Vagina (tissue), 2 donors: ENCODE results near the gene DKK3. TPM values are rescaled to one million over a fixed set of nuclear protein-coding genes. Genes with fewer than 3 reads are reported as not detected.

Source experiments
- DNase-seq, 2 donors: peaks; one replicate each; pipeline ENCODE4 v3.0.0-alpha.2; 2017; ENCODE audit errors: extremely low spot score in 2 of 2
- H3K27ac ChIP-seq: fragments of 200-600 bp; sonication (generic); one replicate; pipeline ENCODE4 v1.5.1; 2019
- H3K27me3 ChIP-seq: fragments of 200-600 bp; sonication (generic); one replicate; pipeline ENCODE4 v1.5.1; 2019
- H3K36me3 ChIP-seq, 2 donors: fragments of 200-600 bp; sonication (generic); one replicate each; pipeline ENCODE4 v1.5.1; 2017 to 2019
- H3K4me1 ChIP-seq: fragments of 200-600 bp; sonication (generic); one replicate; pipeline ENCODE4 v1.5.1; 2019
- H3K4me3 ChIP-seq, 2 donors: fragments of 200-600 bp; sonication (generic); 1 replicate in 1 of 2; 2 replicates in 1 of 2; pipeline ENCODE4 v1.5.1; 2016 to 2019
- H3K9me3 ChIP-seq: fragments of 200-600 bp; sonication (generic); one replicate; pipeline ENCODE4 v1.5.1; 2019
- POLR2A ChIP-seq, 2 donors: fragments of 450-650 bp; IDR thresholded peaks; one replicate each; pipeline ENCODE4 v1.6.1; 2017; ENCODE audit warnings: antibody characterized with exemption in 2 of 2, mild to moderate bottlenecking in 2 of 2, moderate library complexity in 2 of 2
- POLR2AphosphoS5 ChIP-seq, 2 donors: sonication (generic); formaldehyde crosslinking; IDR thresholded peaks; one replicate each; pipeline ENCODE4 v1.9.0; 2017; ENCODE audit warnings: antibody characterized with exemption in 2 of 2, mild to moderate bottlenecking in 2 of 2, low read depth in 1 of 2; ENCODE audit not compliant: insufficient read depth in 1 of 2
- intact Hi-C: fragments of 100-400 bp; cut with DNase I; formaldehyde crosslinking; loops from one replicate; pipeline ENCODE4 v1.15.1; 2023
- total RNA-seq: library from RNA; depleted of rRNA; stranded (reverse); fragments of >200 nt; gene quantifications from one replicate; pipeline ENCODE4 v1.2.3, GENCODE V29; 2016
- TF ChIP-seq, protein P1 (sequence below), 3 experiments: fragments of 450-650 bp in 2 of 3; fragments of 200-600 bp in 1 of 3; sonication (generic) in 1 of 3; IDR thresholded peaks; one replicate each; pipeline ENCODE4 v1.5.1; 2017 to 2019; ENCODE audit warnings: antibody characterized with exemption in 3 of 3, mild to moderate bottlenecking in 2 of 3, moderate library complexity in 2 of 3

Gene DKK3
- total RNA-seq, 1 donor from 2014 or later = 110 TPM

DNA sequence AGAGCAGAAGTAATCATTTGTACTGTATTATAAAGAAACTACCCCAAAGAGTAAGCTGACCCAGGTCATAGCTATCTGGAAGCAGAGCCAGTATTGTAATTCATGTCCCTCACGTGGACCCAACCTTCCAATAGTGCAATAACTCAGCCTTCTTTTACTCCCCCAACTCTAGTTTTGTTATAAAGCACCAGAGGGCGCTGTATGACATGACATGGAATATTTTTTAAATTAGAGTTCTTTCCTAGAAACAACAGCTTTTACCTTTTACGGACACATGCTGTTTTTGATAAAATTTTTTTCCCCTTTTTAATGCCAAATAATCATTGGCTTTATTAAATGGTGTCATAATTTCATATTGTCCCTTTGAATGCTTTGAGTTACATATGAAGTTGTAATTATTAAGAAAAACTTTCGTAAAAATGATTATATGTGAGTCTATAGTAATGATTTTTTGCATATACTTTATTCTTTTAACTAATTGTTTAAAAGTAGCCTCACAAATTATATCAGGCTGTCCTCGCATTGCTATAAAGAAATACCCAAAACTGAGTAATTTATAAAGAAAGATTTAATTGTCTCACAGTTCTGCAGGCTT is 76.9 kb downstream of the DKK3 start:
- peak overlapping the region; percentile 9 for H3K27ac ChIP-seq
- DNase-seq = no peak
- H3K36me3 ChIP-seq = peaks cover 0 to 52% of the 10 kb centered on the region in 2 donors
- no peaks in the 10 kb centered on the region for H3K9me3 ChIP-seq
- H3K27me3 ChIP-seq = no peaks in the 10 kb centered on the region
- no peak overlapping the region for H3K4me3 ChIP-seq
- no peaks in the 10 kb centered on the region for H3K4me1 ChIP-seq
- TF ChIP-seq POLR2AphosphoS5 (IDR thresholded peaks at IDR 0.05; ENCODE audit: insufficient read depth in 1 of 2, low read depth in 1 of 2) (peak in 1 of 2 donors; percentile 55), POLR2A (IDR thresholded peaks at IDR 0.05) (no peak)
- TF ChIP-seq, protein P1, sequence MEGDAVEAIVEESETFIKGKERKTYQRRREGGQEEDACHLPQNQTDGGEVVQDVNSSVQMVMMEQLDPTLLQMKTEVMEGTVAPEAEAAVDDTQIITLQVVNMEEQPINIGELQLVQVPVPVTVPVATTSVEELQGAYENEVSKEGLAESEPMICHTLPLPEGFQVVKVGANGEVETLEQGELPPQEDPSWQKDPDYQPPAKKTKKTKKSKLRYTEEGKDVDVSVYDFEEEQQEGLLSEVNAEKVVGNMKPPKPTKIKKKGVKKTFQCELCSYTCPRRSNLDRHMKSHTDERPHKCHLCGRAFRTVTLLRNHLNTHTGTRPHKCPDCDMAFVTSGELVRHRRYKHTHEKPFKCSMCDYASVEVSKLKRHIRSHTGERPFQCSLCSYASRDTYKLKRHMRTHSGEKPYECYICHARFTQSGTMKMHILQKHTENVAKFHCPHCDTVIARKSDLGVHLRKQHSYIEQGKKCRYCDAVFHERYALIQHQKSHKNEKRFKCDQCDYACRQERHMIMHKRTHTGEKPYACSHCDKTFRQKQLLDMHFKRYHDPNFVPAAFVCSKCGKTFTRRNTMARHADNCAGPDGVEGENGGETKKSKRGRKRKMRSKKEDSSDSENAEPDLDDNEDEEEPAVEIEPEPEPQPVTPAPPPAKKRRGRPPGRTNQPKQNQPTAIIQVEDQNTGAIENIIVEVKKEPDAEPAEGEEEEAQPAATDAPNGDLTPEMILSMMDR (IDR thresholded peaks at IDR 0.05) = peak; percentile 45 to 67 (median 60)
- intact Hi-C loops = loop anchor here (5.0 kb wide), 1 partner anchor 111 kb away; no protein-coding TSS in a partner anchor

DNA sequence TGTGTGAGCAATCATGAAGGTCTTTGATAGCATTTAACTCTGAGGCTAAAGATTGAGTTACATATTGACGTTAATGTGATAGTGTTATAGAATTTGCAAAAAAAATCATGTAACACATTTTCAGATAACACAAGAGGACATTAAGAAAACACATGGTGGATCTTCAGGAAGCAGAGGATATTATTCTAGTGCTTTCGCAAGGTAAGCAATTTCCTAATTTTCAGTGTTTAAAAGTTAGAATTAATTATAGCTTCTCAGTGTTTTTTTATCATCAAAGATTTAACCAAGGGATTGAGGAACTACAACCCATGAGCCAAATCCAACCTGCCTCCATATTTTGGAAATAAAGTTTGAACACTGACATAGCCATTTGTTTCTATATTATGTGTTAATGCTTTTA is 78.5 kb downstream of the DKK3 start:
- Histone ChIP-seq H3K27me3 (no peaks in the 10 kb centered on the region), H3K4me3 (no peak overlapping the region), H3K4me1 (no peaks in the 10 kb centered on the region), H3K27ac (no peak overlapping the region), H3K9me3 (no peaks in the 10 kb centered on the region), H3K36me3 (peaks cover 0 to 52% of the 10 kb centered on the region in 2 donors)
- no peak for TF ChIP-seq POLR2A (IDR thresholded peaks at IDR 0.05)
- TF ChIP-seq, protein P1 (IDR thresholded peaks at IDR 0.05) = no peak
- no peak for TF ChIP-seq POLR2AphosphoS5 (IDR thresholded peaks at IDR 0.05; ENCODE audit: insufficient read depth in 1 of 2, low read depth in 1 of 2)
- no peak for DNase-seq
- intact Hi-C loops = loop anchor here (5.0 kb wide), 1 partner anchor 112 kb away; no protein-coding TSS in a partner anchor

DNA sequence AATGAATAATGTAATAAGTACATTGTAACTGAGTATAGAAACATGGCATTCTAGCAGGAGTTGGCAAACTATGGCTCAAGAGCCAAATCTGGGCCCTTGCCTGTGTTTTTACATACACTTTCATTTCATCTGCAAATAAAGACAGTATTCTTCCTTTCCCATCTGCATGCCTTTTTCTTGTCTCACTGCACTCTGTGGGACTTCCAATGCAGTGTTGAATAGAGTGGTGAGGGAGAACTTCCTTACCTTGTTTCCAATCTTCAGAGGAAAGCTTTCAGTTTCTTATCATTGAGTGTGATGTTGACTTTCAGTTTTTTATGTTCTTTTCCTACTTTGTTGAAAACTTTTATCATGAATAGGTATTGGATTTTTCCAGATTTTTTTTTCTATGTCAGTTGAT is 84.6 kb downstream of the DKK3 start:
- intact Hi-C loops = no loop called here
- no peak overlapping the region for H3K4me3 ChIP-seq
- H3K4me1 ChIP-seq = no peaks in the 10 kb centered on the region
- H3K9me3 ChIP-seq = no peaks in the 10 kb centered on the region
- H3K36me3 ChIP-seq = peaks cover 0 to 34% of the 10 kb centered on the region in 2 donors
- no peak for TF ChIP-seq POLR2AphosphoS5 (IDR thresholded peaks at IDR 0.05; ENCODE audit: insufficient read depth in 1 of 2, low read depth in 1 of 2)
- TF ChIP-seq POLR2A (IDR thresholded peaks at IDR 0.05) = no peak
- TF ChIP-seq, protein P1 (IDR thresholded peaks at IDR 0.05) = no peak
- H3K27me3 ChIP-seq = no peaks in the 10 kb centered on the region
- no peak for DNase-seq
- no peak overlapping the region for H3K27ac ChIP-seq

DNA sequence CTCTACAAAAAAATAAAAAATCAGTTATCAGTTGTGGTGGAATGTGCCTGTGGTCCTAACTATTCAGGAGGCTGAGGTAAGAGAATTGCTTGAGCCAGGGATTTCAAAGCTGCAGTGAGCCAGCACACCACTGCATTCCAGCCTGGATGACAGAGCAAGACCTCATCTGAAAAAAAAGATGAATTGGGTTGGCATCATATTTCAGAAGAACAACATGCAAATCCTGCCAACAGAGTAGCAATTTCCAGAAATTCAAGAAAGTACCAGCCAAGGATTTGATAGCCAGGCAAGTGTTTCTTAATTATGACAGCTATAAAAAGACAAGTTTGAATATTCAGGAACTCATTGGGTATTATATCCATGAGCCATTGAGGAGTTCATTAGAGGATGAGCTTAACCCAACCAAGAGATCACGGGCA is 91.4 kb downstream of the DKK3 start:
- intact Hi-C loops = no loop called here
- H3K9me3 ChIP-seq = no peaks in the 10 kb centered on the region
- peaks cover 0 to 3% of the 10 kb centered on the region in 2 donors for H3K36me3 ChIP-seq
- H3K4me3 ChIP-seq = no peak overlapping the region
- TF ChIP-seq, protein P1 (IDR thresholded peaks at IDR 0.05) = no peak
- no peak for TF ChIP-seq POLR2AphosphoS5 (IDR thresholded peaks at IDR 0.05; ENCODE audit: insufficient read depth in 1 of 2, low read depth in 1 of 2)
- no peak for TF ChIP-seq POLR2A (IDR thresholded peaks at IDR 0.05)
- no peak overlapping the region for H3K27ac ChIP-seq
- DNase-seq = no peak
- H3K4me1 ChIP-seq = no peaks in the 10 kb centered on the region
- H3K27me3 ChIP-seq = no peaks in the 10 kb centered on the region

DNA sequence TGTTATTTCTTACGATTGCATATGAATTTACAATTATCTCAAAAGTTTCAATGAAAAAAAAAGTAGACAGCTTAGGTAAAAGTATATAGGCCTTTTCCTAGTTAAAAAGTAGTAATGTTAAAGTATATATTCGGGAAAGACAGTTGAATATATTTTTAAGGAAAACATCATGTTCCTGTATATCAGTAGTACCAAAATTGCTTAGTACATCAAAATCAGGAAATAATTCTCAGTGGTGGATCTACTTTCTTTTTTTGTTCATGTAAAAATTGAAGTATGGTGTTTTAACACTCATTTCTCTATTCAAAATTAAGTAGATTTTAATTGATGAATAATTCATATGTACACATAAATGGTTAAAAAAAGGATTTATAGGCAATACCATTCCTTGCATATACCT is 92.8 kb downstream of the DKK3 start:
- Histone ChIP-seq H3K36me3 (peaks cover 0 to 3% of the 10 kb centered on the region in 2 donors), H3K9me3 (no peaks in the 10 kb centered on the region), H3K4me3 (no peak overlapping the region), H3K4me1 (no peaks in the 10 kb centered on the region), H3K27ac (no peak overlapping the region), H3K27me3 (no peaks in the 10 kb centered on the region)
- TF ChIP-seq POLR2A (IDR thresholded peaks at IDR 0.05) (no peak), POLR2AphosphoS5 (IDR thresholded peaks at IDR 0.05; ENCODE audit: insufficient read depth in 1 of 2, low read depth in 1 of 2) (no peak)
- TF ChIP-seq, protein P1 (IDR thresholded peaks at IDR 0.05) = no peak
- DNase-seq = no peak
- intact Hi-C loops = no loop called here
